Measurements from ENCODE around the gene VSX2. TPM values are rescaled to one million over a fixed set of nuclear protein-coding genes. Genes with fewer than 3 reads are reported as not detected.

Gene VSX2
- total and polyA plus RNA-seq, 2 donors (not counting 1 experiment from before 2014, with no cell fraction given) = not detected

DNA sequence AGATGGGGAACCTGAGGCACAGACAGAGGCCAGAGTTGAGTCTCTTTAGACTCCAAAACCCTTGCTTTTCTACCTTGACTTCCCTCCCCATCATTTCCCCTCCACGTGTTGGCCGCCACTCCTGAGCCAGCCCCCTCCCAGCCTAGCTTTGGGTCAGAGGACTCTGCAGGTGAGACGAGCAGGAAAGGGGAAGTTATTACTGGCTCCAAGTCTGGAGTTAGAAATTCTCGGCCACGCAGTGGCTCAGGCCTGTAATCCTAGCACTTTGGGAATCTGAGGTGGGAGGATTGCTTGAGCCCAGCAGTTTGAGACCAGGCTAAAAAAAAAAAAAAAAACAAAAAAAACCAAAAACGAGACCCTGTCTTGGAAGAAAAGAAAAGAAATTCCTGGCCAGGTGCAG is 8.8 kb downstream of the VSX2 start:
- H3K27ac ChIP-seq (ENCODE audit: low read length in 2 of 2) = no peak overlapping the region
- no peaks in the 10 kb centered on the region for H3K36me3 ChIP-seq (replicated peaks in 1 of 2; ENCODE audit: control extremely low read depth in 1 of 2, control insufficient read depth in 1 of 2, extremely low read depth in 1 of 2, insufficient read depth in 2 of 2, low read length in 1 of 2)
- ChIA-PET POLR2A (interaction anchor here (0.8 kb wide), 1 partner anchor 141 kb away, joined by 4 read pairs; no protein-coding TSS in a partner anchor), CTCF (no interaction called here)
- DNase-seq = no peak
- H3K4me3 ChIP-seq (ENCODE audit: control extremely low read depth in 1 of 5, extremely low read depth in 1 of 5, insufficient read depth in 1 of 5, low read depth in 2 of 5, low read length in 4 of 5) = no peak overlapping the region
- intact Hi-C loops (cut with micrococcal nuclease) = no loop called here
- H3K4me2 ChIP-seq (replicated peaks; ENCODE audit: low read depth, low read length, poor library complexity, severe bottlenecking) = no peak overlapping the region
- H3K4me3 Mint-ChIP-seq = no peak overlapping the region
- H4K20me1 ChIP-seq (ENCODE audit: control insufficient read depth, insufficient read depth, low read length, poor library complexity, severe bottlenecking) = no peaks in the 10 kb centered on the region
- no peaks in the 10 kb centered on the region for H3K9me3 Mint-ChIP-seq (ENCODE audit: insufficient read depth)
- H3K27me3 Mint-ChIP-seq = peaks cover 64% of the 10 kb centered on the region
- no peaks in the 10 kb centered on the region for H3K79me2 ChIP-seq (ENCODE audit: control insufficient read depth, insufficient read depth, low read length)
- H2AFZ ChIP-seq (ENCODE audit: insufficient read depth, low read depth, low read length, poor library complexity, severe bottlenecking) = no peak overlapping the region
- H3K4me1 Mint-ChIP-seq = peaks cover 8% of the 10 kb centered on the region
- no peaks in the 10 kb centered on the region for H3K9me3 ChIP-seq (ENCODE audit: control extremely low read depth in 1 of 3, control insufficient read depth in 2 of 3, insufficient read depth in 1 of 3, low read length in 2 of 3)
- peaks cover 6 to 7% of the 10 kb centered on the region in 2 donors for H3K4me1 ChIP-seq (ENCODE audit: control insufficient read depth in 2 of 2, insufficient read depth in 2 of 2, low read length in 2 of 2)
- ATAC-seq (ENCODE audit: low read depth) = no peak
- no peak overlapping the region for H3K27ac Mint-ChIP-seq
- 0% methylated on average over 1 of the region's 6 CpGs for WGBS (ENCODE audit: insufficient coverage)
- peaks cover 2 to 57% (median 25%) of the 10 kb centered on the region in 4 experiments for H3K27me3 ChIP-seq (replicated peaks in 1 of 4; ENCODE audit: control extremely low read depth in 1 of 4, control insufficient read depth in 3 of 4, insufficient read depth in 4 of 4, low read length in 3 of 4)
- no peak for TF ChIP-seq EZH2 (IDR thresholded peaks at IDR 0.05; ENCODE audit: borderline replicate concordance, insufficient read depth, low read depth, low read length, poor library complexity, severe bottlenecking)
- TF ChIP-seq, protein P1, sequence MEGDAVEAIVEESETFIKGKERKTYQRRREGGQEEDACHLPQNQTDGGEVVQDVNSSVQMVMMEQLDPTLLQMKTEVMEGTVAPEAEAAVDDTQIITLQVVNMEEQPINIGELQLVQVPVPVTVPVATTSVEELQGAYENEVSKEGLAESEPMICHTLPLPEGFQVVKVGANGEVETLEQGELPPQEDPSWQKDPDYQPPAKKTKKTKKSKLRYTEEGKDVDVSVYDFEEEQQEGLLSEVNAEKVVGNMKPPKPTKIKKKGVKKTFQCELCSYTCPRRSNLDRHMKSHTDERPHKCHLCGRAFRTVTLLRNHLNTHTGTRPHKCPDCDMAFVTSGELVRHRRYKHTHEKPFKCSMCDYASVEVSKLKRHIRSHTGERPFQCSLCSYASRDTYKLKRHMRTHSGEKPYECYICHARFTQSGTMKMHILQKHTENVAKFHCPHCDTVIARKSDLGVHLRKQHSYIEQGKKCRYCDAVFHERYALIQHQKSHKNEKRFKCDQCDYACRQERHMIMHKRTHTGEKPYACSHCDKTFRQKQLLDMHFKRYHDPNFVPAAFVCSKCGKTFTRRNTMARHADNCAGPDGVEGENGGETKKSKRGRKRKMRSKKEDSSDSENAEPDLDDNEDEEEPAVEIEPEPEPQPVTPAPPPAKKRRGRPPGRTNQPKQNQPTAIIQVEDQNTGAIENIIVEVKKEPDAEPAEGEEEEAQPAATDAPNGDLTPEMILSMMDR (IDR thresholded peaks at IDR 0.05) = no peak
- no peak overlapping the region for H3K9ac ChIP-seq (ENCODE audit: low read length)

DNA sequence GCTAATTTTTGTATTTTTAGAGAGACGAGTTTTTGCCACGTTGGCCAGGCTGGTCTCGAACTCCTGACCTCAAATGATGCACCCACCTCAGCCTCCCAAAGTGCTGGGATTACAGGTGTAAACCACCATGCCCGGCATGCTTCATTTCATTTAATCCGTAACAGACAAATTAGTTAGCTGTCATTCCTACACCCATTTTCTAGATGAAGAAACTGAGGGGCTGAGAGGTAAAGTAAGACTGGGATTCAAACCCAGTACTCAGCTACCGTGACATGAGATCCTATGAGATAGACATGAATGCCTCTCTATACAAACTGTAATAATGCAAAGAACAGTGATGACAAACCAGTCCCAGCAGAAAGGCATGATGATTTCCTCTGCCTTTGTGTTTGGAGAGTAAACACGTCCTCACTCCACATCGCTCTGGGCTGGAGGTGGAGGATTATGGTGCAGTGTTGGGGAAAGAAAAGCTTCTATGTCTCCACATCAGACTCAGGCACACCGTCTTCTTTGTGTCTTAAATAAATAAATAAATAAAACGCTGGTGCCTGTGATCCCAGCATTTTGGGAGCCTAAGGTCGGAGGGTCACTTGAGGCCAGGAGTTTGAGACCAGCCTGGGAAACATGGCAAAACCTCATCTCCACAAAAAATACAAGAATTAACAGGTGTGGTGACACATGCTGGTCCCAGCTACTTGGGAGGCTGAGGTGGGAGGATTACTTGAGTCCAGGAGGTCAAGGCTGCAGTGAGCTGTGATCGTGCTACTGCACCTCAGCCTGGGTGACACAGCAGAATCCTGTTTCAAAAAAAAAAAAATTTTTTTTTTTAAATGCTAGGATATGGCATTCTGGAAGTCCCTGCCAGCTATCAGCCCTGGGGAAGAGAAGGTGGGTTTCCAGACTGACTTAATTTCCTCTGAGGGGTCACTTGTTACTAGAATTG is 10.5 kb downstream of the VSX2 start:
- Histone ChIP-seq H3K79me2 (ENCODE audit: control insufficient read depth, insufficient read depth, low read length) (no peaks in the 10 kb centered on the region), H3K36me3 (replicated peaks in 1 of 2; ENCODE audit: control extremely low read depth in 1 of 2, control insufficient read depth in 1 of 2, extremely low read depth in 1 of 2, insufficient read depth in 2 of 2, low read length in 1 of 2) (no peaks in the 10 kb centered on the region), H3K27me3 (replicated peaks in 1 of 4; ENCODE audit: control extremely low read depth in 1 of 4, control insufficient read depth in 3 of 4, insufficient read depth in 4 of 4, low read length in 3 of 4) (peaks cover 0 to 42% (median 13%) of the 10 kb centered on the region in 4 experiments), H3K4me3 (ENCODE audit: control extremely low read depth in 1 of 5, extremely low read depth in 1 of 5, insufficient read depth in 1 of 5, low read depth in 2 of 5, low read length in 4 of 5) (no peak overlapping the region), H3K9me3 (ENCODE audit: control extremely low read depth in 1 of 3, control insufficient read depth in 2 of 3, insufficient read depth in 1 of 3, low read length in 2 of 3) (no peaks in the 10 kb centered on the region), H4K20me1 (ENCODE audit: control insufficient read depth, insufficient read depth, low read length, poor library complexity, severe bottlenecking) (no peaks in the 10 kb centered on the region), H3K9ac (ENCODE audit: low read length) (no peak overlapping the region), H3K4me1 (ENCODE audit: control insufficient read depth in 2 of 2, insufficient read depth in 2 of 2, low read length in 2 of 2) (peaks cover 6 to 7% of the 10 kb centered on the region in 2 donors), H3K27ac (ENCODE audit: low read length in 2 of 2) (no peak overlapping the region), H3K4me2 (replicated peaks; ENCODE audit: low read depth, low read length, poor library complexity, severe bottlenecking) (no peak overlapping the region), H2AFZ (ENCODE audit: insufficient read depth, low read depth, low read length, poor library complexity, severe bottlenecking) (no peak overlapping the region)
- ChIA-PET POLR2A (no interaction called here), CTCF (interaction anchor here (0.7 to 1.7 kb wide), 5 partner anchors 9 to 139 kb away, joined by 3 to 8 read pairs (median 4); no protein-coding TSS in a partner anchor)
- no peak for DNase-seq
- Mint-ChIP-seq H3K4me3 (no peak overlapping the region), H3K27me3 (peaks cover 50% of the 10 kb centered on the region), H3K4me1 (peaks cover 8% of the 10 kb centered on the region), H3K27ac (no peak overlapping the region), H3K9me3 (ENCODE audit: insufficient read depth) (no peaks in the 10 kb centered on the region)
- TF ChIP-seq EZH2 (IDR thresholded peaks at IDR 0.05; ENCODE audit: borderline replicate concordance, insufficient read depth, low read depth, low read length, poor library complexity, severe bottlenecking) = no peak
- TF ChIP-seq, protein P1 (IDR thresholded peaks at IDR 0.05) = no peak
- intact Hi-C loops (cut with micrococcal nuclease) = no loop called here
- ATAC-seq (ENCODE audit: low read depth) = no peak
- WGBS (ENCODE audit: insufficient coverage) = 60% methylated on average over 3 of the region's 12 CpGs
